Lower leg skin (tissue), 4 donors: Measurements from ENCODE around the gene BDKRB2. TPM values are rescaled to one million over a fixed set of nuclear protein-coding genes. Genes with fewer than 3 reads are reported as not detected.

Source experiments
- DNase-seq, 2 donors: peaks; one replicate each; pipeline ENCODE4 v3.0.0-alpha.2; 2019; ENCODE audit warnings: low spot score in 2 of 2
- H3K4me3 ChIP-seq: fragments of 200-600 bp; sonication (generic); 2 replicates; pipeline ENCODE4 v1.5.1; 2017; ENCODE audit warnings: mild to moderate bottlenecking, low read depth; ENCODE audit not compliant: poor library complexity, severe bottlenecking
- CTCF ChIP-seq, 3 donors: fragments of 450-650 bp; IDR thresholded peaks; one replicate each; pipeline ENCODE4 v1.5.1; 2016; ENCODE audit warnings: antibody characterized with exemption in 3 of 3, mild to moderate bottlenecking in 3 of 3, moderate library complexity in 2 of 3
- POLR2A ChIP-seq, 2 donors: fragments of 450-650 bp; IDR thresholded peaks; one replicate each; pipeline ENCODE4 v1.6.1; 2016 to 2017; ENCODE audit warnings: antibody characterized with exemption in 2 of 2, mild to moderate bottlenecking in 1 of 2, moderate library complexity in 1 of 2
- WGBS, 2 donors: methylation state at CpG; one replicate each; pipeline ENCODE4 v1.1.5; 2018; 5-methylcytosine and 5-hydroxymethylcytosine counted together
- intact Hi-C: fragments of 100-400 bp; cut with DNase I; formaldehyde crosslinking; loops from one replicate; pipeline ENCODE4 v1.15.0; 2023; ENCODE audit warnings: low total_unique reads
- total RNA-seq, 4 donors: library from RNA; depleted of rRNA; stranded (reverse); fragments of >200 nt; gene quantifications; one replicate each; pipeline ENCODE4 v1.1.0, GENCODE V29; 2016

Gene BDKRB2
- total RNA-seq, 4 donors from 2014 or later: 8.3 to 14.8 (median 9.4) TPM

GRCh38 chr14:96225745-96226151 is 21.1 kb downstream of the BDKRB2 start:
- intact Hi-C loops: no loop called here
- DNase-seq: no peak
- 18 to 24% methylated on average over 5 of the region's 5 CpGs for WGBS, 2 donors
- no peak overlapping the region for H3K4me3 ChIP-seq
- no peak for TF ChIP-seq CTCF (IDR thresholded peaks at IDR 0.05)
- no peak for TF ChIP-seq POLR2A (IDR thresholded peaks at IDR 0.05)

- 93 to 98% methylated on average over 7 of the region's 7 CpGs for WGBS, 2 donors
- intact Hi-C loops: no loop called here
- no peak for TF ChIP-seq CTCF (IDR thresholded peaks at IDR 0.05)
- no peak for TF ChIP-seq POLR2A (IDR thresholded peaks at IDR 0.05)
- DNase-seq: no peak
- no peak overlapping the region for H3K4me3 ChIP-seq
Observed at GRCh38 chr14:96227428-96227827, 22.8 kb downstream of the BDKRB2 start.

DNA sequence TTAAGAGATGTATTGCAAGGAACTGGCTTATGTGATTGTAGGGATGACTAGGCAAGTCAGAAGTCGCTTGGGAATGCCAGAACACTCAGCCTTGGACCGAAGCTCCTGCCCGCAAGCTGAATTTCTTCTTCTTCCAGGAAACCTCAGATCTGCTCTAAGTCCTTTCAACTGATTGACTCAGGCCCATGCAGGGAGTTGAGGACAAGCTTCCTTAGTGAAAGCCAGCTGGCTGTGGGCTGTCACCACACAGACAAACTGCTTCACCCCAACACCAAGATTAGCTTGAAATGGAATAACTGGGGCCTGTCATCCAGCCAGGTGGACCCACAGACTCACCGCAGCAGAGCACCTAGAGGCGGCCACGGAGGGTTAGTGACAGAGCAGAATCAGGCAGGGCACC is 24.7 kb downstream of the BDKRB2 start:
- intact Hi-C loops: no loop called here
- no peak overlapping the region for H3K4me3 ChIP-seq
- DNase-seq: no peak
- TF ChIP-seq CTCF (IDR thresholded peaks at IDR 0.05) (no peak), POLR2A (IDR thresholded peaks at IDR 0.05) (no peak)
- whole genome bisulfite sequencing, 2 donors: 86 to 91% methylated on average over 6 of the region's 6 CpGs

GRCh38 chr14:96231056-96231455 is 26.4 kb downstream of the BDKRB2 start:
- WGBS, 2 donors: 76 to 89% methylated on average over 4 of the region's 4 CpGs
- TF ChIP-seq POLR2A (IDR thresholded peaks at IDR 0.05) (no peak), CTCF (IDR thresholded peaks at IDR 0.05) (no peak)
- H3K4me3 ChIP-seq: no peak overlapping the region
- DNase-seq: no peak
- intact Hi-C loops: no loop called here

GRCh38 chr14:96231526-96232130 is 27.0 kb downstream of the BDKRB2 start:
- DNase-seq: no peak
- WGBS, 2 donors: 88 to 89% methylated on average over 12 of the region's 12 CpGs
- TF ChIP-seq POLR2A (IDR thresholded peaks at IDR 0.05) (no peak), CTCF (IDR thresholded peaks at IDR 0.05) (no peak)
- H3K4me3 ChIP-seq: no peak overlapping the region
- intact Hi-C loops: no loop called here

GRCh38 chr14:96232506-96232905 is 27.9 kb downstream of the BDKRB2 start:
- no peak for DNase-seq
- intact Hi-C loops: no loop called here
- no peak overlapping the region for H3K4me3 ChIP-seq

More at GRCh38 chr14:96232506-96232905, 27.9 kb downstream of the BDKRB2 start:
- 79 to 82% methylated on average over 11 of the region's 11 CpGs for WGBS, 2 donors
- TF ChIP-seq POLR2A (IDR thresholded peaks at IDR 0.05) (no peak), CTCF (IDR thresholded peaks at IDR 0.05) (no peak)
